ENCODE data around the gene HNRNPUL1. TPM values are rescaled to one million over a fixed set of nuclear protein-coding genes. Genes with fewer than 3 reads are reported as not detected.

The HNRNPUL1 gene
- total and polyA plus RNA-seq, 9 of the 15 experiments (the other 6 are each of a cell fraction or from before 2014, with no cell fraction given) = 7.3 to 211 (median 85.0) TPM

DNA sequence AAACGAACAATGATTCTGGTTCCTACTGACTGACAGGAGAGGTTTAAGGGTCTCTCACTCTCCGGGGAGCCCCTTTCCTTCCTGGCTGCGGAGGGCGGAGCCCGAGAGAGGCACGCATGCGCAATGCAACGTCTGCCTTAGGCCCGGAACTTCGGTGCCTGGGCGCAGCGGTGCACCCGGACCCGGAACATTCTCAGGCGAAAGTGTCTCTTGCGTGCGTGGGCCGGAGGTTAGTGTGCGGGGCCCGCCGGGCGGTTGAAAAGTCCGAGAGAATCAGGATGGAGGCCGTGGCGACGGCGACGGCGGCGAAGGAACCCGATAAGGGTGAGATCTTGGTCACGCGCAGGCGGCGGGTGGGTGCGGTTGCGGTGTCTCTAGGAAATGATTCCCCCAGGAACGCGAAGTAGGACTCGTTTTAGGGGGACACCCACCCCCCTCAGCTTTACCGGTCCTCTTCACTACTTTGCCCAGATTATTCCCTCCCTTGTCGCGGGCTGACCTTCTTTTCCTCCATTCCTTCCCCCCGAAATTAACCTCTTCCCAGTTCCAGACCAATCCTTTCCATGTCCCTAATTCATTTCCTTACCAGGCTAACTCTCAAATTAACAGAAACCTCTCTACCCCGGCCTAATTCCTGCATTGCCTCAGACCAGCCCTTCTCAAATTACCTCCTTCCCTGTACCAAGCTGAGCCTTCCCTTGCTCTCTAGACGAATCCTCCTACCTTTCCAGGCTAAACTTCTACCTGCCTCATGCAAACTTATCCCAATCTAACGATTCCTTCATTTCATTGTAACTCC is 46.1 kb downstream of the HNRNPUL1 start, which contains the start of gene CCDC97 (continued):
- TF ChIP-seq POU5F1 (IDR thresholded peaks at IDR 0.05; ENCODE audit: borderline replicate concordance, low read depth, low read length, partially characterized antibody) (no peak), ZKSCAN1 (IDR thresholded peaks at IDR 0.05; ENCODE audit: low read depth, low read length) (peak; percentile 69), ZNF644 (tag; IDR thresholded peaks at IDR 0.05; ENCODE audit: low read depth) (no peak; the same call in 1 of the 2 replicates), RBM22 (IDR thresholded peaks at IDR 0.05; ENCODE audit: low read depth, low read length, poor library complexity, severe bottlenecking) (peak; percentile 98), CEBPB (tag; IDR thresholded peaks at IDR 0.05) (peak; percentile 60), NFRKB (IDR thresholded peaks at IDR 0.05; ENCODE audit: low read depth) (peak; percentile 65; the same call in 1 of the 2 replicates), ZBTB8A (IDR thresholded peaks at IDR 0.05; ENCODE audit: partially characterized antibody) (no peak), KAT7 (CRISPR knock-in tag; IDR thresholded peaks at IDR 0.05; ENCODE audit: borderline replicate concordance) (peak; percentile 99), GTF2E2 (tag; IDR thresholded peaks at IDR 0.05) (peak; percentile 93), SMARCC2 (IDR thresholded peaks at IDR 0.05; ENCODE audit: low read depth) (0 out of 2 replicates have a peak, but pooled peaks have one; percentile 44), ZNF212 (CRISPR knock-in tag; IDR thresholded peaks at IDR 0.05) (no peak), POLR2H (tag; IDR thresholded peaks at IDR 0.05; ENCODE audit: low read depth) (peak; percentile 49), RBM15 (IDR thresholded peaks at IDR 0.05; ENCODE audit: insufficient read depth, low read length) (no peak), ZZZ3 (IDR thresholded peaks at IDR 0.05) (peak; percentile 69)
- TF ChIP-seq, protein P1, sequence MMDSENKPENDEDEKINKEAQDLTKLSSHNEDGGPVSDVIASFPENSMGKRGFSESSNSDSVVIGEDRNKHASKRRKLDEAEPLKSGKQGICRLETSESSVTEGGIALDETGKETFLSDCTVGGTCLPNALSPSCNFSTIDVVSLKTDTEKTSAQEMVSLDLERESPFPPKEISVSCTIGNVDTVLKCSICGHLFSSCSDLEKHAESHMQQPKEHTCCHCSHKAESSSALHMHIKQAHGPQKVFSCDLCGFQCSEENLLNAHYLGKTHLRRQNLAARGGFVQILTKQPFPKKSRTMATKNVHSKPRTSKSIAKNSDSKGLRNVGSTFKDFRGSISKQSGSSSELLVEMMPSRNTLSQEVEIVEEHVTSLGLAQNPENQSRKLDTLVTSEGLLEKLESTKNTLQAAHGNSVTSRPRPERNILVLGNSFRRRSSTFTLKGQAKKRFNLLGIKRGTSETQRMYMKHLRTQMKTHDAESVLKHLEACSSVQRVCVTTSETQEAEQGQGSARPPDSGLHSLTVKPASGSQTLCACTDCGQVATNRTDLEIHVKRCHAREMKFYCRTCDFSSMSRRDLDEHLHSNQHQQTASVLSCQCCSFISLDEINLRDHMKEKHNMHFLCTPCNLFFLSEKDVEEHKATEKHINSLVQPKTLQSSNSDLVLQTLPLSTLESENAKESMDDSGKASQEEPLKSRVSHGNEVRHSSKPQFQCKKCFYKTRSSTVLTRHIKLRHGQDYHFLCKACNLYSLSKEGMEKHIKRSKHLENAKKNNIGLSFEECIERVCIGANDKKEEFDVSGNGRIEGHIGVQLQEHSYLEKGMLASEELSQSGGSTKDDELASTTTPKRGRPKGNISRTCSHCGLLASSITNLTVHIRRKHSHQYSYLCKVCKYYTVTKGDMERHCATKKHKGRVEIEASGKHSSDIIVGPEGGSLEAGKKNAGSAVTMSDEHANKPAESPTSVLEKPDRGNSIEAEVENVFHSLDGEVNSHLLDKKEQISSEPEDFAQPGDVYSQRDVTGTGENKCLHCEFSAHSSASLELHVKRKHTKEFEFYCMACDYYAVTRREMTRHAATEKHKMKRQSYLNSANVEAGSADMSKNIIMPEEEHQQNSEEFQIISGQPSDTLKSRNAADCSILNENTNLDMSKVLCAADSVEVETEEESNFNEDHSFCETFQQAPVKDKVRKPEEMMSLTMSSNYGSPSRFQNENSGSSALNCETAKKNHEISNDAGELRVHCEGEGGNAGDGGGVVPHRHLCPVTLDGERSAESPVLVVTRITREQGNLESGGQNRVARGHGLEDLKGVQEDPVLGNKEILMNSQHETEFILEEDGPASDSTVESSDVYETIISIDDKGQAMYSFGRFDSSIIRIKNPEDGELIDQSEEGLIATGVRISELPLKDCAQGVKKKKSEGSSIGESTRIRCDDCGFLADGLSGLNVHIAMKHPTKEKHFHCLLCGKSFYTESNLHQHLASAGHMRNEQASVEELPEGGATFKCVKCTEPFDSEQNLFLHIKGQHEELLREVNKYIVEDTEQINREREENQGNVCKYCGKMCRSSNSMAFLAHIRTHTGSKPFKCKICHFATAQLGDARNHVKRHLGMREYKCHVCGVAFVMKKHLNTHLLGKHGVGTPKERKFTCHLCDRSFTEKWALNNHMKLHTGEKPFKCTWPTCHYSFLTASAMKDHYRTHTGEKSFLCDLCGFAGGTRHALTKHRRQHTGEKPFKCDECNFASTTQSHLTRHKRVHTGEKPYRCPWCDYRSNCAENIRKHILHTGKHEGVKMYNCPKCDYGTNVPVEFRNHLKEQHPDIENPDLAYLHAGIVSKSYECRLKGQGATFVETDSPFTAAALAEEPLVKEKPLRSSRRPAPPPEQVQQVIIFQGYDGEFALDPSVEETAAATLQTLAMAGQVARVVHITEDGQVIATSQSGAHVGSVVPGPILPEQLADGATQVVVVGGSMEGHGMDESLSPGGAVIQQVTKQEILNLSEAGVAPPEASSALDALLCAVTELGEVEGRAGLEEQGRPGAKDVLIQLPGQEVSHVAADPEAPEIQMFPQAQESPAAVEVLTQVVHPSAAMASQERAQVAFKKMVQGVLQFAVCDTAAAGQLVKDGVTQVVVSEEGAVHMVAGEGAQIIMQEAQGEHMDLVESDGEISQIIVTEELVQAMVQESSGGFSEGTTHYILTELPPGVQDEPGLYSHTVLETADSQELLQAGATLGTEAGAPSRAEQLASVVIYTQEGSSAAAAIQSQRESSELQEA (IDR thresholded peaks at IDR 0.05; ENCODE audit: low read depth) = peak; percentile 54; the same call in 1 of the 2 replicates
- TF ChIP-seq, protein P2, sequence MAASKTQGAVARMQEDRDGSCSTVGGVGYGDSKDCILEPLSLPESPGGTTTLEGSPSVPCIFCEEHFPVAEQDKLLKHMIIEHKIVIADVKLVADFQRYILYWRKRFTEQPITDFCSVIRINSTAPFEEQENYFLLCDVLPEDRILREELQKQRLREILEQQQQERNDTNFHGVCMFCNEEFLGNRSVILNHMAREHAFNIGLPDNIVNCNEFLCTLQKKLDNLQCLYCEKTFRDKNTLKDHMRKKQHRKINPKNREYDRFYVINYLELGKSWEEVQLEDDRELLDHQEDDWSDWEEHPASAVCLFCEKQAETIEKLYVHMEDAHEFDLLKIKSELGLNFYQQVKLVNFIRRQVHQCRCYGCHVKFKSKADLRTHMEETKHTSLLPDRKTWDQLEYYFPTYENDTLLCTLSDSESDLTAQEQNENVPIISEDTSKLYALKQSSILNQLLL (CRISPR knock-in tag; IDR thresholded peaks at IDR 0.05; ENCODE audit: borderline replicate concordance) = no peak; the same call in 1 of the 2 replicates

Measured in K562 (cell line).